IMR-90 (cell line): ENCODE data around the gene KLC4. TPM values are rescaled to one million over a fixed set of nuclear protein-coding genes. Genes with fewer than 3 reads are reported as not detected.

Source experiments
- ATAC-seq: fragments of 200-7000 bp; cut with Tn5 transposase; 2 replicates; pipeline ENCODE4 v1.9.1; 2020; ENCODE audit warnings: low read depth, mild to moderate bottlenecking, moderate library complexity
- BruUV-seq: library from RNA; stranded (reverse); fragments of 400-500 nt; replicated peaks from 2 replicates; lab custom pipeline; 2021; lab: Mats Ljungman, UMichigan
- CTCF ChIA-PET: fragments of 300-600 bp; formaldehyde crosslinking; extraction: SDS; loops from one replicate; lab custom pipeline; 2021; ENCODE audit warnings: antibody characterized with exemption; lab: Yijun Ruan, JAX
- POLR2A ChIA-PET: fragments of 300-600 bp; sonication (Branson Sonifier 250); formaldehyde crosslinking; loops from one replicate; lab custom pipeline; 2022; ENCODE audit warnings: antibody characterized with exemption; ENCODE audit not compliant: unreplicated experiment; lab: Charles Lee
- DNase-seq: peaks from one replicate; pipeline ENCODE4 v3.0.0; 2013
- H2AFZ ChIP-seq: replicated peaks from 2 replicates; pipeline ENCODE3; 2013; ENCODE audit warnings: low read length, mild to moderate bottlenecking; ENCODE audit not compliant: poor library complexity
- H2AK5ac ChIP-seq: 2 replicates; pipeline ENCODE4 v1.6.1; 2013; ENCODE audit warnings: low read depth, low read length, inconsistent platforms
- H2AK9ac ChIP-seq: replicated peaks from 2 replicates; pipeline ENCODE3; 2013; ENCODE audit warnings: mild to moderate bottlenecking, low read depth, low read length, moderate library complexity; ENCODE audit not compliant: poor library complexity
- H2BK120ac ChIP-seq: 2 replicates; pipeline ENCODE4 v1.6.1; 2013; ENCODE audit warnings: low read depth, low read length, inconsistent platforms
- H2BK15ac ChIP-seq: 3 replicates; pipeline ENCODE4 v1.6.1; 2013; ENCODE audit warnings: low read depth, low read length, inconsistent platforms
- H2BK20ac ChIP-seq: 2 replicates; pipeline ENCODE4 v1.6.1; 2013; ENCODE audit warnings: low read depth, mild to moderate bottlenecking, inconsistent platforms, low read length, moderate library complexity
- H2BK5ac ChIP-seq: 2 replicates; pipeline ENCODE4 v1.6.1; 2013; ENCODE audit warnings: mild to moderate bottlenecking, low read depth, low read length, inconsistent platforms; ENCODE audit not compliant: poor library complexity, severe bottlenecking
- H3K14ac ChIP-seq: replicated peaks from 2 replicates; pipeline ENCODE4 v1.6.1; 2013; ENCODE audit warnings: low read depth, low read length, inconsistent platforms
- H3K18ac ChIP-seq: 2 replicates; pipeline ENCODE4 v1.6.1; 2013; ENCODE audit warnings: low read depth, low read length, control low read depth
- H3K23ac ChIP-seq: 2 replicates; pipeline ENCODE4 v1.6.1; 2013; ENCODE audit warnings: low read depth, low read length, inconsistent platforms
- H3K27ac ChIP-seq: 2 replicates; pipeline ENCODE4 v1.5.1; 2013; ENCODE audit warnings: mild to moderate bottlenecking, control low read depth, low read length; ENCODE audit not compliant: insufficient read depth
- H3K27me3 ChIP-seq: 2 replicates; pipeline ENCODE4 v1.6.1; 2013; ENCODE audit warnings: low read length; ENCODE audit not compliant: control insufficient read depth, insufficient read depth
- H3K36me3 ChIP-seq: 2 replicates; pipeline ENCODE4 v1.6.1; 2013; ENCODE audit warnings: low read length, mixed read lengths; ENCODE audit not compliant: control insufficient read depth, insufficient read depth
- H3K4ac ChIP-seq: 2 replicates; pipeline ENCODE4 v1.6.1; 2013; ENCODE audit warnings: low read depth, low read length, inconsistent platforms
- H3K4me1 ChIP-seq: 2 replicates; pipeline ENCODE4 v1.6.1; 2013; ENCODE audit warnings: low read length, mixed read lengths; ENCODE audit not compliant: control insufficient read depth, insufficient read depth
- H3K4me2 ChIP-seq: 2 replicates; pipeline ENCODE4 v1.6.1; 2013; ENCODE audit warnings: low read depth, mild to moderate bottlenecking, control low read depth, low read length, moderate library complexity
- H3K4me3 ChIP-seq: 2 replicates; pipeline ENCODE4 v1.5.1; 2013; ENCODE audit warnings: low read depth, mild to moderate bottlenecking, control low read depth, low read length, moderate library complexity; ENCODE audit not compliant: insufficient read depth
- H3K56ac ChIP-seq: 2 replicates; pipeline ENCODE4 v1.6.1; 2013; ENCODE audit warnings: low read length, inconsistent platforms; ENCODE audit not compliant: insufficient read depth; ENCODE audit errors: extremely low read depth
- H3K79me1 ChIP-seq, 2 experiments: 2 replicates each; pipeline ENCODE4 v1.6.1; 2013; ENCODE audit warnings: low read length in 2 of 2, inconsistent platforms in 1 of 2, low read depth in 1 of 2
- H3K9ac ChIP-seq: 2 replicates; pipeline ENCODE4 v1.6.1; 2013; ENCODE audit warnings: low read depth, low read length, control low read depth
- H3K9me1 ChIP-seq: 2 replicates; pipeline ENCODE4 v1.6.1; 2013; ENCODE audit warnings: low read length, inconsistent platforms; ENCODE audit not compliant: insufficient read depth
- H3K9me3 ChIP-seq: 2 replicates; pipeline ENCODE4 v1.6.1; 2013; ENCODE audit warnings: low read length; ENCODE audit not compliant: control insufficient read depth, insufficient read depth
- H4K20me1 ChIP-seq: 2 replicates; pipeline ENCODE4 v1.6.1; 2013; ENCODE audit warnings: low read length, inconsistent platforms; ENCODE audit not compliant: insufficient read depth
- H4K5ac ChIP-seq: 2 replicates; pipeline ENCODE4 v1.6.1; 2013; ENCODE audit warnings: mild to moderate bottlenecking, low read depth, low read length, control low read depth
- H4K8ac ChIP-seq, 2 experiments: 2 replicates each; pipeline ENCODE4 v1.6.1; 2013; ENCODE audit warnings: low read depth in 2 of 2, low read length in 2 of 2, control low read depth in 1 of 2, inconsistent platforms in 1 of 2
- H4K91ac ChIP-seq: 2 replicates; pipeline ENCODE4 v1.6.1; 2013; ENCODE audit warnings: low read depth, low read length, inconsistent platforms; ENCODE audit not compliant: insufficient read depth
- CTCF ChIP-seq: conservative IDR thresholded peaks from 2 replicates; pipeline ENCODE4 v1.5.1; 2012; ENCODE audit warnings: mild to moderate bottlenecking, low read depth, low read length, improper control_type of control experiment
- MXI1 ChIP-seq: IDR thresholded peaks from 2 replicates; pipeline ENCODE4 v1.6.1; 2012; ENCODE audit warnings: low read depth, mild to moderate bottlenecking, low read length, moderate library complexity, borderline replicate concordance
- WGBS, 2 experiments: methylation state at CpG; one replicate each; pipeline versions ENCODE4 v1.1.5 to v1.1.7; 2013; ENCODE audit warnings: missing lambda C conversion rate in 2 of 2; ENCODE audit not compliant: insufficient read length in 1 of 2; ENCODE audit errors: extremely low coverage in 2 of 2; 5-methylcytosine and 5-hydroxymethylcytosine counted together
- dilution Hi-C: fragments of 300-500 bp; cut with HindIII; formaldehyde crosslinking; loops from one replicate; pipeline ENCODE4 v1.14.3; 2018; ENCODE audit warnings: low sequenced_read_pairs; ENCODE audit not compliant: unreplicated experiment
- in situ Hi-C: fragments of 300-500 bp; cut with MboI; formaldehyde crosslinking; loops from 3 replicates; pipeline ENCODE4 v1.14.3; 2019; ENCODE audit warnings: low sequenced_read_pairs, inconsistent platforms, mixed read lengths
- intact Hi-C: fragments of 100-400 bp; cut with micrococcal nuclease; formaldehyde crosslinking; loops from 2 replicates; pipeline ENCODE4 v1.10.0; 2022
- polyA plus RNA-seq, 3 experiments: library from polyadenylated mRNA; depleted of rRNA; stranded (reverse); fragments of >200 nt; gene quantifications; 2 replicates each; pipeline ENCODE4 v1.2.3, GENCODE V29; 2012; ENCODE audit warnings: low replicate concordance in 1 of 3
- total RNA-seq: library from RNA; depleted of rRNA; stranded (reverse); fragments of >200 nt; gene quantifications from 2 replicates; pipeline ENCODE4 v1.2.3, GENCODE V29; 2012

KLC4 gene
- total and polyA plus RNA-seq, 2 of the 4 experiments (the other 2 are of a cell fraction), result 10.9 to 13.0 TPM

GRCh38 chr6:43061861-43062260 is 2.4 kb downstream of the KLC4 start:
- H3K14ac ChIP-seq, result no peak overlapping the region
- no peaks in the 10 kb centered on the region for H3K9me3 ChIP-seq
- no peaks in the 10 kb centered on the region for H4K20me1 ChIP-seq
- WGBS, 2 experiments, result 43% methylated on average over 2 of the region's 2 CpGs; no CpG with 5 or more reads in 1 of the 2 experiments
- peaks cover 17 to 35% of the 10 kb centered on the region in 2 experiments for H3K79me1 ChIP-seq
- H3K4ac ChIP-seq, result no peak overlapping the region
- peaks cover 9% of the 10 kb centered on the region; the same call in 1 of the 2 replicates for H3K4me1 ChIP-seq
- intact Hi-C loops (no loop called here), dilution Hi-C loops (no loop called here), in situ Hi-C loops (no loop called here)
- no peak overlapping the region for H4K8ac ChIP-seq
- H3K56ac ChIP-seq, result no peak overlapping the region
- H3K4me2 ChIP-seq, result no peak overlapping the region
- H3K4me3 ChIP-seq, result no peak overlapping the region
- no peak for ATAC-seq
- TF ChIP-seq MXI1 (no peak), CTCF (0 out of 2 replicates have a peak, but pooled peaks have one; percentile 1)
- H2BK5ac ChIP-seq, result no peak overlapping the region
- ChIA-PET POLR2A (no interaction called here), CTCF (interaction anchor here (0.5 kb wide), 1 partner anchor 114 kb away, joined by 3 read pairs; no protein-coding TSS in a partner anchor)
- no peak overlapping the region for H3K18ac ChIP-seq
- peak; percentile 44 for DNase-seq
- no peak overlapping the region for H3K23ac ChIP-seq
- no peak overlapping the region for H4K5ac ChIP-seq
- no peaks in the 10 kb centered on the region for H3K27me3 ChIP-seq
- H2BK20ac ChIP-seq, result no peak overlapping the region
- H2AFZ ChIP-seq, result no peak overlapping the region
- BruUV-seq, result no TSS peak
- H2AK9ac ChIP-seq, result no peak overlapping the region
- H3K36me3 ChIP-seq, result peaks cover 18% of the 10 kb centered on the region
- no peak overlapping the region for H2BK15ac ChIP-seq
- peaks cover 8% of the 10 kb centered on the region; the same call in 1 of the 2 replicates for H3K9me1 ChIP-seq
- no peak overlapping the region for H2BK120ac ChIP-seq
- no peak overlapping the region for H2AK5ac ChIP-seq
- no peak overlapping the region for H3K27ac ChIP-seq
- no peak overlapping the region for H3K9ac ChIP-seq
- H4K91ac ChIP-seq, result no peak overlapping the region
